Tibial nerve (tissue), 4 donors: ENCODE measurements around the gene CHRNA7.

ENCODE experiments used
- CTCF ChIP-seq, 5 experiments: fragments of 200-600 bp in 3 of 5; fragments of 450-650 bp in 2 of 5; sonication (generic) in 3 of 5; IDR thresholded peaks; one replicate each; pipeline ENCODE4 v1.5.1; 2016 to 2019; ENCODE audit warnings: antibody characterized with exemption in 5 of 5, mild to moderate bottlenecking in 3 of 5, moderate library complexity in 2 of 5
- EP300 ChIP-seq, 2 donors: sonication (generic); formaldehyde crosslinking; IDR thresholded peaks; one replicate each; pipeline ENCODE4 v1.6.1; 2017; ENCODE audit warnings: antibody characterized with exemption in 2 of 2, mild to moderate bottlenecking in 1 of 2
- POLR2A ChIP-seq, 2 donors: fragments of 450-650 bp; IDR thresholded peaks; one replicate each; pipeline ENCODE4 v1.6.1; 2017; ENCODE audit warnings: antibody characterized with exemption in 2 of 2, mild to moderate bottlenecking in 2 of 2, moderate library complexity in 2 of 2

GRCh38 chr15:32003558-32003957 lies 26.8 kb upstream of the CHRNA7 start:
- TF ChIP-seq CTCF (IDR thresholded peaks at IDR 0.05) (no peak), POLR2A (IDR thresholded peaks at IDR 0.05) (no peak), EP300 (IDR thresholded peaks at IDR 0.05) (no peak)
